MM.1S (cell line): ENCODE data around the gene C1QTNF7.

ENCODE experiments used
- DNase-seq: peaks from one replicate; pipeline ENCODE4 v3.0.0-alpha.2; 2015
- H2AFZ ChIP-seq: fragments of 300-600 bp; sonication (generic); 2 replicates; pipeline ENCODE4 v1.6.0; 2016; ENCODE audit warnings: antibody characterized with exemption, low read length
- H3F3A ChIP-seq: fragments of 300-600 bp; sonication (generic); 2 replicates; pipeline ENCODE4 v1.6.1; 2016; ENCODE audit warnings: mild to moderate bottlenecking, antibody characterized with exemption, low read length, moderate library complexity, mixed read lengths; ENCODE audit not compliant: insufficient read depth
- H3K27ac ChIP-seq: fragments of 300-600 bp; sonication (generic); 2 replicates; pipeline ENCODE4 v1.5.1; 2016; ENCODE audit warnings: mild to moderate bottlenecking, low read length
- H3K27me3 ChIP-seq: fragments of 300-600 bp; sonication (generic); replicated peaks from 2 replicates; pipeline ENCODE4 v1.6.0; 2016; ENCODE audit warnings: low read length; ENCODE audit not compliant: insufficient read depth
- H3K36me3 ChIP-seq: fragments of 300-600 bp; sonication (generic); replicated peaks from 2 replicates; pipeline ENCODE4 v1.6.1; 2016; ENCODE audit warnings: mild to moderate bottlenecking, low read length, mixed read lengths; ENCODE audit not compliant: insufficient read depth
- H3K4me1 ChIP-seq: fragments of 300-600 bp; sonication (generic); 2 replicates; pipeline ENCODE4 v1.6.1; 2016; ENCODE audit warnings: low read length, mixed read lengths
- H3K4me2 ChIP-seq: fragments of 300-600 bp; sonication (generic); 2 replicates; pipeline ENCODE4 v1.6.0; 2016; ENCODE audit warnings: low read depth, low read length
- H3K4me3 ChIP-seq: fragments of 300-600 bp; sonication (generic); 2 replicates; pipeline ENCODE4 v1.5.1; 2016; ENCODE audit warnings: low read length, mixed read lengths
- H3K79me2 ChIP-seq: fragments of 300-600 bp; sonication (generic); 2 replicates; pipeline ENCODE4 v1.6.1; 2016; ENCODE audit warnings: mixed run types, low read length, mixed read lengths
- H3K9ac ChIP-seq: fragments of 300-600 bp; sonication (generic); 2 replicates; pipeline ENCODE4 v1.6.1; 2016; ENCODE audit warnings: low read length, mixed read lengths
- H3K9me2 ChIP-seq: fragments of 300-600 bp; sonication (generic); replicated peaks from 2 replicates; pipeline ENCODE4 v1.6.1; 2016; ENCODE audit warnings: mild to moderate bottlenecking, low read length, mixed read lengths; ENCODE audit not compliant: insufficient read depth
- H3K9me3 ChIP-seq: fragments of 300-600 bp; sonication (generic); replicated peaks from 2 replicates; pipeline ENCODE4 v1.6.1; 2016; ENCODE audit warnings: mild to moderate bottlenecking, low read length, mixed read lengths; ENCODE audit not compliant: insufficient read depth
- H4K20me1 ChIP-seq: fragments of 300-600 bp; sonication (generic); 2 replicates; pipeline ENCODE4 v1.6.1; 2016; ENCODE audit warnings: mild to moderate bottlenecking, low read length, moderate library complexity, mixed read lengths; ENCODE audit not compliant: insufficient read depth
- EZH2 ChIP-seq: fragments of 300-600 bp; sonication (generic); optimal IDR thresholded peaks from 2 replicates; pipeline ENCODE3; 2017; ENCODE audit warnings: low read depth, mild to moderate bottlenecking, antibody characterized with exemption, low read length, mixed read lengths
- EZH2phosphoT487 ChIP-seq: fragments of 300-600 bp; sonication (generic); IDR thresholded peaks from 2 replicates; pipeline ENCODE4 v1.6.1; 2018; ENCODE audit warnings: antibody characterized with exemption, low read length
- TF ChIP-seq, protein P1 (sequence below): fragments of 300-600 bp; sonication (generic); IDR thresholded peaks from 2 replicates; pipeline ENCODE4 v1.5.1; 2016; ENCODE audit warnings: antibody characterized with exemption, low read length, mixed read lengths

C1QTNF7 gene

DNA sequence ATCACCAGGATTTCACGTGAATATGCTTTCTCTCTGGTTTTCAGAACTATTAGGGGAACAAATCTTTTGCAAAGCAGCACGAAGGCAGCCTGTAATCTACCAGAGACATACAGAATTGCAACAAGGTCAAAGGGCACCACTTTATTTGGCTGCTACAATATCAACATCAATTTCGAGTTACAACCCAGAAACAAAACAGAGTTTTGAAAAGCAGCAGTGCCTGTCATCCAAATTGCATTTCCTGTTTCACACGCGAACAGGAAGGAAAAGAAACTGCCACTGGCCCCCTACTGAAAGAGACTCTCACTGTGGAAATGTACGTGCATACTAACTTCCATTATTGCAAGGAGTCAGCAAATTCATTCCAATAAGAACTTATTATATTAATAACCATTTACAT, 17.1 kb upstream of the C1QTNF7 start:
- H3K27me3 ChIP-seq = no peaks in the 10 kb centered on the region
- H3K9me2 ChIP-seq = no peaks in the 10 kb centered on the region
- H3K4me2 ChIP-seq = peak overlapping the region; percentile 33; the same call in 1 of the 2 replicates
- no peaks in the 10 kb centered on the region for H3K36me3 ChIP-seq
- no peaks in the 10 kb centered on the region for H3K9me3 ChIP-seq
- no peak overlapping the region for H3K27ac ChIP-seq
- H3K4me1 ChIP-seq = peaks cover 10% of the 10 kb centered on the region
- TF ChIP-seq EZH2phosphoT487 (no peak), EZH2 (no peak)
- TF ChIP-seq, protein P1, sequence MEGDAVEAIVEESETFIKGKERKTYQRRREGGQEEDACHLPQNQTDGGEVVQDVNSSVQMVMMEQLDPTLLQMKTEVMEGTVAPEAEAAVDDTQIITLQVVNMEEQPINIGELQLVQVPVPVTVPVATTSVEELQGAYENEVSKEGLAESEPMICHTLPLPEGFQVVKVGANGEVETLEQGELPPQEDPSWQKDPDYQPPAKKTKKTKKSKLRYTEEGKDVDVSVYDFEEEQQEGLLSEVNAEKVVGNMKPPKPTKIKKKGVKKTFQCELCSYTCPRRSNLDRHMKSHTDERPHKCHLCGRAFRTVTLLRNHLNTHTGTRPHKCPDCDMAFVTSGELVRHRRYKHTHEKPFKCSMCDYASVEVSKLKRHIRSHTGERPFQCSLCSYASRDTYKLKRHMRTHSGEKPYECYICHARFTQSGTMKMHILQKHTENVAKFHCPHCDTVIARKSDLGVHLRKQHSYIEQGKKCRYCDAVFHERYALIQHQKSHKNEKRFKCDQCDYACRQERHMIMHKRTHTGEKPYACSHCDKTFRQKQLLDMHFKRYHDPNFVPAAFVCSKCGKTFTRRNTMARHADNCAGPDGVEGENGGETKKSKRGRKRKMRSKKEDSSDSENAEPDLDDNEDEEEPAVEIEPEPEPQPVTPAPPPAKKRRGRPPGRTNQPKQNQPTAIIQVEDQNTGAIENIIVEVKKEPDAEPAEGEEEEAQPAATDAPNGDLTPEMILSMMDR = no peak
- H3K4me3 ChIP-seq = 0 out of 2 replicates have a peak overlapping the region, but pooled peaks have one; percentile 15
- no peaks in the 10 kb centered on the region for H3F3A ChIP-seq
- peak; percentile 34 for DNase-seq
- H3K9ac ChIP-seq = no peak overlapping the region
- no peaks in the 10 kb centered on the region for H3K79me2 ChIP-seq
- no peak overlapping the region for H2AFZ ChIP-seq
- no peaks in the 10 kb centered on the region for H4K20me1 ChIP-seq

DNA sequence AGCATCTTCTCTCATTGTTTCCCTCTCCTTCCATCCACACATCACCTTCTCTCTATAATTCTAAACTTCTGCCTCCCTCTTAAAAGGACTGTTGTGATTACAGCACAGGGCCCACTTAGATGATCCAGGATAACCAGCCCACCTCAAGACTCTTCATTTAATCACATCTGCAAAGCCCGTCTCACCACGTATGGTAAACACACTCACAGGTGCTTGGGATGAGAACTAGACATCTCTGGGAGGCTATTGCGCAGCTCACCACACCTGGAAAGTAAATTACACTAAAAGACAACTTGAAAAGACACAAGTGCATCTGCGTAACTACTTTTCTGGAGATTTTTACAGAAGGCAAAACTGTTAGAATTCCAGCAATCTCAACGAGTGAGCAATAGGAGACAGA, 15.4 kb upstream of the C1QTNF7 start:
- Histone ChIP-seq H3K9ac (no peak overlapping the region), H3K9me3 (no peaks in the 10 kb centered on the region), H3K4me2 (no peak overlapping the region), H3K4me1 (peaks cover 10% of the 10 kb centered on the region), H3K36me3 (no peaks in the 10 kb centered on the region), H4K20me1 (no peaks in the 10 kb centered on the region), H3K4me3 (no peak overlapping the region), H3K27me3 (no peaks in the 10 kb centered on the region), H3K79me2 (no peaks in the 10 kb centered on the region), H2AFZ (no peak overlapping the region), H3K27ac (no peak overlapping the region), H3K9me2 (no peaks in the 10 kb centered on the region), H3F3A (no peaks in the 10 kb centered on the region)
- TF ChIP-seq EZH2 (no peak), EZH2phosphoT487 (no peak)
- TF ChIP-seq, protein P1 = no peak
- DNase-seq = no peak

DNA sequence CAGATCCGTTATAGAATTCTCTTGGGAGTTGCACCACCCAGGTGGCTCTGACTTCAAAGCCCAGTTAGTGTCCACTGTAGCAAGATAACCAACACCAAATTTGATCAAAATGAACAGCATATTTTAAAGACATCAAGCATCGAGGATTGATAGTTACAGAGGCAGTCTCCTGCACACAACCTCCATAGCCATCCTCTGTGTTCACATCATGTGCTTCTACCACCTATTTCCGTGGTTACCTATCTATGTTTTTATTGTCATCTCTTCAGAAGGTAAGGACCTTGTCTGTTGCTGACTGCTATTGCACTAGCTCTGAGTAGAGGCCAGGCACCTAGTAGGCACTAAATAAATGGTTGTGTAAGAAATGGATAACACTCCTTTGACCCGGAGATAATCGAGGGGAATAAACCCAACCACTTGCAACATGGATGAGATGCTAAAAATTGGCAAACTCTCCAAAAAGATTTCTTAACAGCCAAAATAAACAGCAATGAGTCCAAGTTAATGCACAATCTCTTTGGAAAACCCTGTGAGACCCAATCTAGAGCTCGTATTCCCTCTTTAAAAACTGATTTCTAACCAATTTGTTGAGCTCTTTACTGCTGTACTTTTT, 14.7 kb upstream of the C1QTNF7 start:
- H3K4me1 ChIP-seq = peaks cover 10% of the 10 kb centered on the region
- TF ChIP-seq, protein P1 = no peak
- TF ChIP-seq EZH2phosphoT487 (no peak), EZH2 (no peak)
- H3K9me3 ChIP-seq = no peaks in the 10 kb centered on the region
- H3K27me3 ChIP-seq = no peaks in the 10 kb centered on the region
- no peak overlapping the region for H3K9ac ChIP-seq
- no peak overlapping the region for H3K27ac ChIP-seq
- H3K36me3 ChIP-seq = no peaks in the 10 kb centered on the region
- no peak overlapping the region for H3K4me3 ChIP-seq
- no peak overlapping the region for H2AFZ ChIP-seq
- no peak overlapping the region for H3K4me2 ChIP-seq
- no peaks in the 10 kb centered on the region for H3F3A ChIP-seq
- DNase-seq = no peak
- no peaks in the 10 kb centered on the region for H3K9me2 ChIP-seq
- no peaks in the 10 kb centered on the region for H4K20me1 ChIP-seq
- H3K79me2 ChIP-seq = no peaks in the 10 kb centered on the region
